ENCODE results near the gene GIT1. TPM values are rescaled to one million over a fixed set of nuclear protein-coding genes. Genes with fewer than 3 reads are reported as not detected.

The GIT1 gene
- total and polyA plus RNA-seq, 8 donors = 15.1 to 27.6 (median 18.3) TPM

- H3K4me3 ChIP-seq = no peak overlapping the region
- H3K9me3 ChIP-seq = no peaks in the 10 kb centered on the region
- 92 to 96% methylated on average over 11 of the region's 11 CpGs for WGBS, 2 donors
- TF ChIP-seq CTCF (IDR thresholded peaks at IDR 0.05) = no peak
- intact Hi-C loops (cut with DNase I) = no loop called here
- FAIRE-seq (no peak), ATAC-seq (no peak), DNase-seq (peak in 1 of 6 donors; percentile 58)
- H3K4me1 ChIP-seq = peaks cover 12 to 16% (median 12%) of the 10 kb centered on the region in 3 donors
- H3K36me3 ChIP-seq = no peaks in the 10 kb centered on the region
- H3K27me3 ChIP-seq = no peaks in the 10 kb centered on the region
- no peak overlapping the region for H3K27ac ChIP-seq
These were observed 22.1 kb upstream of the GIT1 start for GRCh38 chr17:29611351-29612093.

- FAIRE-seq (no peak), DNase-seq (no peak), ATAC-seq (no peak)
- no peak for TF ChIP-seq CTCF (IDR thresholded peaks at IDR 0.05)
- Histone ChIP-seq H3K9me3 (no peaks in the 10 kb centered on the region), H3K36me3 (no peaks in the 10 kb centered on the region), H3K27ac (no peak overlapping the region), H3K27me3 (no peaks in the 10 kb centered on the region), H3K4me1 (peaks cover 3 to 12% (median 11%) of the 10 kb centered on the region in 3 donors), H3K4me3 (no peak overlapping the region)
- intact Hi-C loops (cut with DNase I) = no loop called here
- 72 to 73% methylated on average over 3 of the region's 3 CpGs for WGBS, 2 donors
These were observed 20.9 kb upstream of the GIT1 start for GRCh38 chr17:29610395-29610794.

- H3K27ac ChIP-seq = no peak overlapping the region
- WGBS, 2 donors = 86 to 90% methylated on average over 15 of the region's 15 CpGs
- no peak overlapping the region for H3K4me3 ChIP-seq
- no peak for FAIRE-seq
- TF ChIP-seq CTCF (IDR thresholded peaks at IDR 0.05) = no peak
- no peaks in the 10 kb centered on the region for H3K27me3 ChIP-seq
- peaks cover 3 to 12% (median 11%) of the 10 kb centered on the region in 3 donors for H3K4me1 ChIP-seq
- no peaks in the 10 kb centered on the region for H3K36me3 ChIP-seq
- no peak for ATAC-seq
- no peaks in the 10 kb centered on the region for H3K9me3 ChIP-seq
- peak in 1 of 6 donors; percentile 50 for DNase-seq
- intact Hi-C loops (cut with DNase I) = no loop called here
These were observed 19.5 kb upstream of the GIT1 start for GRCh38 chr17:29608986-29609385.

GRCh38 chr17:29607557-29608195, 18.2 kb upstream of the GIT1 start:
- H3K9me3 ChIP-seq = no peaks in the 10 kb centered on the region
- H3K4me1 ChIP-seq = no peaks in the 10 kb centered on the region
- TF ChIP-seq CTCF (IDR thresholded peaks at IDR 0.05) = no peak
- no peak overlapping the region for H3K27ac ChIP-seq
- no peak for ATAC-seq
- intact Hi-C loops (cut with DNase I) = no loop called here
- FAIRE-seq = no peak
- no peak overlapping the region for H3K4me3 ChIP-seq
- no peaks in the 10 kb centered on the region for H3K27me3 ChIP-seq
- DNase-seq = peak in 2 of 6 donors; percentile 44 to 46
- 80 to 82% methylated on average over 26 to 29 of the region's 29 CpGs for WGBS, 2 donors
- H3K36me3 ChIP-seq = no peaks in the 10 kb centered on the region
